IPS-18a (cell line): ENCODE measurements around the gene FRYL.
"Not testable (repeated sequence)": the region's sequence is repeated elsewhere in the genome, so short reads cannot be mapped to it uniquely, and the experiment has no call there.

Source experiments
- H3K27ac ChIP-seq: one replicate; pipeline ENCODE4 v1.5.1; 2013; ENCODE audit warnings: low read length
- H3K27me3 ChIP-seq: one replicate; pipeline ENCODE4 v1.6.1; 2013; ENCODE audit warnings: mild to moderate bottlenecking, low read length; ENCODE audit not compliant: control insufficient read depth, insufficient read depth
- H3K36me3 ChIP-seq: one replicate; pipeline ENCODE4 v1.6.1; 2013; ENCODE audit warnings: low read depth, low read length; ENCODE audit not compliant: control insufficient read depth
- H3K4me1 ChIP-seq: one replicate; pipeline ENCODE4 v1.6.1; 2013; ENCODE audit warnings: low read depth, low read length; ENCODE audit not compliant: control insufficient read depth
- H3K4me3 ChIP-seq: one replicate; pipeline ENCODE4 v1.5.1; 2013; ENCODE audit warnings: low read length
- H3K9ac ChIP-seq: one replicate; pipeline ENCODE4 v1.6.1; 2013; ENCODE audit warnings: mild to moderate bottlenecking, low read length, moderate library complexity
- H3K9me3 ChIP-seq: one replicate; pipeline ENCODE4 v1.6.1; 2013; ENCODE audit warnings: low read depth, low read length; ENCODE audit not compliant: control insufficient read depth

FRYL gene

GRCh38 chr4:48640699-48641098, 139.4 kb downstream of the FRYL start:
- no peak overlapping the region for H3K27ac ChIP-seq
- H3K36me3 ChIP-seq, result no peaks in the 10 kb centered on the region
- no peak overlapping the region for H3K4me3 ChIP-seq
- H3K9me3 ChIP-seq, result no peaks in the 10 kb centered on the region
- H3K9ac ChIP-seq, result no peak overlapping the region
- peaks cover 8% of the 10 kb centered on the region for H3K4me1 ChIP-seq
- no peaks in the 10 kb centered on the region for H3K27me3 ChIP-seq

- no peak overlapping the region for H3K4me3 ChIP-seq
- H3K36me3 ChIP-seq, result no peaks in the 10 kb centered on the region
- H3K27ac ChIP-seq, result no peak overlapping the region
- H3K9ac ChIP-seq, result no peak overlapping the region
- H3K4me1 ChIP-seq, result peaks cover 8% of the 10 kb centered on the region
- H3K9me3 ChIP-seq, result no peaks in the 10 kb centered on the region
- H3K27me3 ChIP-seq, result no peaks in the 10 kb centered on the region
Observed at GRCh38 chr4:48640225-48640624, 139.9 kb downstream of the FRYL start.

- Histone ChIP-seq H3K9ac (no peak overlapping the region), H3K4me1 (peaks cover 8% of the 10 kb centered on the region), H3K27me3 (no peaks in the 10 kb centered on the region), H3K27ac (no peak overlapping the region), H3K9me3 (no peaks in the 10 kb centered on the region), H3K4me3 (no peak overlapping the region), H3K36me3 (no peaks in the 10 kb centered on the region)
Observed at GRCh38 chr4:48639807-48640206, 140.3 kb downstream of the FRYL start.

GRCh38 chr4:48638586-48638985, 141.5 kb downstream of the FRYL start:
- peaks cover 15% of the 10 kb centered on the region for H3K4me1 ChIP-seq
- not testable (repeated sequence) for H3K9ac ChIP-seq, H3K4me3 ChIP-seq, H3K9me3 ChIP-seq, H3K36me3 ChIP-seq, H3K27me3 ChIP-seq, H3K27ac ChIP-seq

- no peak overlapping the region for H3K9ac ChIP-seq
- H3K9me3 ChIP-seq, result no peaks in the 10 kb centered on the region
- H3K4me3 ChIP-seq, result no peak overlapping the region
- no peaks in the 10 kb centered on the region for H3K36me3 ChIP-seq
- H3K27me3 ChIP-seq, result no peaks in the 10 kb centered on the region
- H3K27ac ChIP-seq, result no peak overlapping the region
- peaks cover 17% of the 10 kb centered on the region for H3K4me1 ChIP-seq
Observed at GRCh38 chr4:48636911-48637310, 143.2 kb downstream of the FRYL start.

GRCh38 chr4:48635980-48636379, 144.1 kb downstream of the FRYL start:
- Histone ChIP-seq H3K4me3 (no peak overlapping the region), H3K4me1 (peaks cover 16% of the 10 kb centered on the region), H3K27me3 (no peaks in the 10 kb centered on the region), H3K9me3 (no peaks in the 10 kb centered on the region), H3K9ac (no peak overlapping the region), H3K36me3 (no peaks in the 10 kb centered on the region), H3K27ac (no peak overlapping the region)

GRCh38 chr4:48635310-48635709, 144.8 kb downstream of the FRYL start:
- no peaks in the 10 kb centered on the region for H3K9me3 ChIP-seq
- no peaks in the 10 kb centered on the region for H3K27me3 ChIP-seq
- no peak overlapping the region for H3K4me3 ChIP-seq
- H3K9ac ChIP-seq, result no peak overlapping the region
- H3K4me1 ChIP-seq, result peaks cover 10% of the 10 kb centered on the region
- H3K27ac ChIP-seq, result no peak overlapping the region
- no peaks in the 10 kb centered on the region for H3K36me3 ChIP-seq

GRCh38 chr4:48634688-48635308, 145.3 kb downstream of the FRYL start:
- peaks cover 9% of the 10 kb centered on the region for H3K4me1 ChIP-seq
- H3K4me3 ChIP-seq, result no peak overlapping the region
- H3K9me3 ChIP-seq, result no peaks in the 10 kb centered on the region
- no peak overlapping the region for H3K9ac ChIP-seq
- no peaks in the 10 kb centered on the region for H3K27me3 ChIP-seq
- no peak overlapping the region for H3K27ac ChIP-seq
- H3K36me3 ChIP-seq, result no peaks in the 10 kb centered on the region

GRCh38 chr4:48633657-48634056, 146.4 kb downstream of the FRYL start:
- Histone ChIP-seq H3K9me3 (no peaks in the 10 kb centered on the region), H3K9ac (no peak overlapping the region), H3K27ac (no peak overlapping the region), H3K4me3 (no peak overlapping the region), H3K4me1 (peaks cover 9% of the 10 kb centered on the region), H3K36me3 (no peaks in the 10 kb centered on the region), H3K27me3 (no peaks in the 10 kb centered on the region)

- no peak overlapping the region for H3K27ac ChIP-seq
Observed at GRCh38 chr4:48629458-48629857, 150.6 kb downstream of the FRYL start.

GRCh38 chr4:48623182-48623780, 156.8 kb downstream of the FRYL start:
- Histone ChIP-seq H3K9me3 (no peaks in the 10 kb centered on the region), H3K9ac (no peak overlapping the region), H3K27ac (no peak overlapping the region), H3K27me3 (no peaks in the 10 kb centered on the region), H3K4me3 (no peak overlapping the region), H3K36me3 (peaks cover 13% of the 10 kb centered on the region), H3K4me1 (no peaks in the 10 kb centered on the region)

More at GRCh38 chr4:48629458-48629857, 150.6 kb downstream of the FRYL start:
- H3K4me1 ChIP-seq, result peaks cover 9% of the 10 kb centered on the region
- H3K27me3 ChIP-seq, result no peaks in the 10 kb centered on the region
- no peaks in the 10 kb centered on the region for H3K36me3 ChIP-seq
- no peak overlapping the region for H3K4me3 ChIP-seq
- H3K9ac ChIP-seq, result no peak overlapping the region
- no peaks in the 10 kb centered on the region for H3K9me3 ChIP-seq

- Histone ChIP-seq H3K9me3 (no peaks in the 10 kb centered on the region), H3K27me3 (no peaks in the 10 kb centered on the region), H3K9ac (no peak overlapping the region), H3K27ac (no peak overlapping the region), H3K4me3 (no peak overlapping the region), H3K4me1 (no peaks in the 10 kb centered on the region), H3K36me3 (peaks cover 13% of the 10 kb centered on the region)
Observed at GRCh38 chr4:48620831-48621230, 159.2 kb downstream of the FRYL start.
